RWPE2 (cell line): Measurements from ENCODE around the gene MCU.
"Not testable (repeated sequence)": the region's sequence is repeated elsewhere in the genome, so short reads cannot be mapped to it uniquely, and the experiment has no call there.

Source experiments
- ATAC-seq: fragments of 200-7000 bp; cut with Tn5 transposase; 3 replicates; pipeline ENCODE4 v1.9.1; 2021; ENCODE audit warnings: low read depth
- DNase-seq: peaks from one replicate; pipeline ENCODE4 v3.0.0-alpha.2; 2020; ENCODE audit warnings: low spot score
- H3K27ac ChIP-seq: fragments of 450-650 bp; 2 replicates; pipeline ENCODE4 v1.5.1; 2017; ENCODE audit warnings: mild to moderate bottlenecking; ENCODE audit not compliant: poor library complexity, severe bottlenecking
- H3K27me3 ChIP-seq: fragments of 250-450 bp; sonication (Bioruptor Pico); 2 replicates; pipeline ENCODE4 v1.5.1; 2021; ENCODE audit warnings: mild to moderate bottlenecking, moderate library complexity; ENCODE audit not compliant: insufficient read depth, poor library complexity, severe bottlenecking
- H3K36me3 ChIP-seq: fragments of 250-450 bp; sonication (Bioruptor Pico); 2 replicates; pipeline ENCODE4 v1.5.1; 2020; ENCODE audit warnings: low read depth, mild to moderate bottlenecking, moderate library complexity
- H3K4me1 ChIP-seq: fragments of 250-450 bp; sonication (Bioruptor Pico); 2 replicates; pipeline ENCODE4 v1.5.1; 2021; ENCODE audit warnings: mild to moderate bottlenecking, moderate library complexity; ENCODE audit not compliant: insufficient read depth, poor library complexity, severe bottlenecking
- H3K4me3 ChIP-seq: fragments of 250-450 bp; sonication (Bioruptor Pico); 2 replicates; pipeline ENCODE4 v1.5.1; 2021; ENCODE audit warnings: mild to moderate bottlenecking, moderate library complexity; ENCODE audit not compliant: severe bottlenecking
- H3K9me3 ChIP-seq: fragments of 250-450 bp; sonication (Bioruptor Pico); 2 replicates; pipeline ENCODE4 v1.5.1; 2021; ENCODE audit warnings: mild to moderate bottlenecking, moderate library complexity; ENCODE audit not compliant: severe bottlenecking
- CTCF ChIP-seq: fragments of 450-650 bp; IDR thresholded peaks from one replicate; pipeline ENCODE4 v1.5.1; 2017; ENCODE audit warnings: mild to moderate bottlenecking, moderate library complexity; ENCODE audit not compliant: poor library complexity, severe bottlenecking

Gene MCU

GRCh38 chr10:72913287-72913686, 221.3 kb downstream of the MCU start:
- H3K27ac ChIP-seq, result no peak overlapping the region
- DNase-seq (no peak), ATAC-seq (no peak)
- no peak for TF ChIP-seq CTCF
- no peaks in the 10 kb centered on the region for H3K4me1 ChIP-seq
- no peaks in the 10 kb centered on the region for H3K36me3 ChIP-seq
- H3K4me3 ChIP-seq, result no peak overlapping the region
- no peaks in the 10 kb centered on the region for H3K27me3 ChIP-seq
- no peaks in the 10 kb centered on the region for H3K9me3 ChIP-seq

GRCh38 chr10:72917201-72917600, 225.3 kb downstream of the MCU start:
- not testable (repeated sequence) for H3K4me3 ChIP-seq, H3K4me1 ChIP-seq, DNase-seq, ATAC-seq, H3K36me3 ChIP-seq, H3K27me3 ChIP-seq, H3K27ac ChIP-seq, H3K9me3 ChIP-seq

GRCh38 chr10:72917803-72918332, 225.9 kb downstream of the MCU start:
- not testable (repeated sequence) for ATAC-seq, H3K27me3 ChIP-seq, DNase-seq, H3K27ac ChIP-seq, H3K36me3 ChIP-seq, H3K4me3 ChIP-seq, H3K4me1 ChIP-seq, H3K9me3 ChIP-seq

- H3K9me3 ChIP-seq, result no peaks in the 10 kb centered on the region
- no peak for TF ChIP-seq CTCF
- no peaks in the 10 kb centered on the region for H3K36me3 ChIP-seq
- no peak overlapping the region for H3K4me3 ChIP-seq
- no peaks in the 10 kb centered on the region for H3K27me3 ChIP-seq
- no peak for DNase-seq
- H3K27ac ChIP-seq, result no peak overlapping the region
- no peak for ATAC-seq
- H3K4me1 ChIP-seq, result no peaks in the 10 kb centered on the region
Measured at GRCh38 chr10:72918352-72918751, 226.4 kb downstream of the MCU start.

GRCh38 chr10:72921147-72921683, 229.3 kb downstream of the MCU start:
- not testable (repeated sequence) for H3K9me3 ChIP-seq, H3K27ac ChIP-seq, ATAC-seq

GRCh38 chr10:72924351-72924750, 232.4 kb downstream of the MCU start:
- Histone ChIP-seq H3K36me3 (no peaks in the 10 kb centered on the region), H3K4me3 (no peak overlapping the region), H3K27ac (no peak overlapping the region), H3K9me3 (no peaks in the 10 kb centered on the region), H3K4me1 (no peaks in the 10 kb centered on the region), H3K27me3 (no peaks in the 10 kb centered on the region)
- ATAC-seq, result no peak
- TF ChIP-seq CTCF, result no peak
- DNase-seq, result no peak

More at GRCh38 chr10:72921147-72921683, 229.3 kb downstream of the MCU start:
- not testable (repeated sequence) for H3K27me3 ChIP-seq, H3K4me1 ChIP-seq, DNase-seq, H3K36me3 ChIP-seq, H3K4me3 ChIP-seq
